Testis (tissue), 3 donors: Measurements from ENCODE around the gene TPSD1. TPM values are rescaled to one million over a fixed set of nuclear protein-coding genes. Genes with fewer than 3 reads are reported as not detected.

Experiments
- DNase-seq: peaks from one replicate; pipeline ENCODE4 v3.0.0-alpha.2; 2019
- H3K27ac ChIP-seq, 2 donors: fragments of 200-600 bp; sonication (generic); one replicate each; pipeline ENCODE4 v1.5.1; 2019
- H3K27me3 ChIP-seq: fragments of 200-600 bp; sonication (generic); one replicate; pipeline ENCODE4 v1.5.1; 2019
- H3K36me3 ChIP-seq: fragments of 200-600 bp; sonication (generic); one replicate; pipeline ENCODE4 v1.5.1; 2017; ENCODE audit warnings: low read depth; ENCODE audit errors: missing control alignments
- H3K4me1 ChIP-seq: fragments of 200-600 bp; sonication (generic); one replicate; pipeline ENCODE4 v1.5.1; 2019
- H3K4me3 ChIP-seq, 2 donors: fragments of 200-600 bp; sonication (generic); one replicate each; pipeline ENCODE4 v1.5.1; 2017 to 2019
- H3K9me3 ChIP-seq: fragments of 200-600 bp; sonication (generic); one replicate; pipeline ENCODE4 v1.5.1; 2017
- POLR2A ChIP-seq: fragments of 450-650 bp; IDR thresholded peaks from one replicate; pipeline ENCODE4 v1.6.1; 2017; ENCODE audit warnings: antibody characterized with exemption, mild to moderate bottlenecking, moderate library complexity
- WGBS, 2 donors: methylation state at CpG; one replicate each; pipeline ENCODE4 v1.1.5; 2018; 5-methylcytosine and 5-hydroxymethylcytosine counted together
- intact Hi-C: fragments of 100-400 bp; cut with DNase I; formaldehyde crosslinking; loops from one replicate; pipeline ENCODE4 v1.15.1; 2023; ENCODE audit warnings: low total_unique reads
- polyA plus RNA-seq: library from polyadenylated mRNA; stranded (reverse); fragments of 350-450 nt; fragmentation: Illumina TruSeq; extraction: RNeasy Lipid Tissue Mini Kit (QIAGEN cat#74804); gene quantifications from one replicate; pipeline ENCODE4 v1.2.3, GENCODE V29; 2014; ENCODE audit warnings: low read depth, low replicate concordance; ENCODE audit not compliant: insufficient read depth
- total RNA-seq, 2 donors: library from RNA; depleted of rRNA; stranded (reverse); fragments of >200 nt; gene quantifications; one replicate each; pipeline ENCODE4 v1.2.3, GENCODE V29; 2016
- TF ChIP-seq, protein P1 (sequence below), 3 experiments: fragments of 450-650 bp in 2 of 3; fragments of 200-600 bp in 1 of 3; sonication (generic) in 1 of 3; IDR thresholded peaks; one replicate each; pipeline ENCODE4 v1.5.1; 2016 to 2019; ENCODE audit warnings: antibody characterized with exemption in 3 of 3, mild to moderate bottlenecking in 2 of 3, moderate library complexity in 1 of 3

The TPSD1 gene
- total and polyA plus RNA-seq, 3 donors from 2014 or later, result 1.1 to 1.6 (median 1.1) TPM

DNA sequence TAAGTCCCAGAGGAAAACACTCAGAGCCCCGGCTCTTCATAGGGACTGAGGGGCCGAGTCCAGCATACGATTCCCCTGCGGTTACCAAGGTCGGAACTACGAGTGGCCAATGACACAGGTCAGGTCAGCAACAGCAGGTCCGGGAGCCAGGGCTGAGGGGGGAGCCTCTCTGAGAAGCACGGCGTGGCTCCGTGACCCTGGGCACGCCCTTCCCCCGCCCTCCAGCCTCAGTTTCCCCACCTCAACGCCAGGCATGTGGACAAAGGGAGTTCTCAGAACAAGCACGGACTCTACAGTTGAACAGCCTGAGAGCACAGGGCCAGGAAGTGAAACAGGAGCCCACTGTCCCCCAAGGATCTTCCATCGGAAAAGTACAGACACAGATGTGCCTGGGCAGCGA is 25.6 kb downstream of the TPSD1 start:
- H3K36me3 ChIP-seq, result no peaks in the 10 kb centered on the region
- peaks cover 1% of the 10 kb centered on the region for H3K4me1 ChIP-seq
- no peak for DNase-seq
- 70 to 77% methylated on average over 12 to 16 of the region's 16 CpGs for WGBS, 2 donors
- no peak overlapping the region for H3K4me3 ChIP-seq
- no peaks in the 10 kb centered on the region for H3K27me3 ChIP-seq
- TF ChIP-seq, protein P1, sequence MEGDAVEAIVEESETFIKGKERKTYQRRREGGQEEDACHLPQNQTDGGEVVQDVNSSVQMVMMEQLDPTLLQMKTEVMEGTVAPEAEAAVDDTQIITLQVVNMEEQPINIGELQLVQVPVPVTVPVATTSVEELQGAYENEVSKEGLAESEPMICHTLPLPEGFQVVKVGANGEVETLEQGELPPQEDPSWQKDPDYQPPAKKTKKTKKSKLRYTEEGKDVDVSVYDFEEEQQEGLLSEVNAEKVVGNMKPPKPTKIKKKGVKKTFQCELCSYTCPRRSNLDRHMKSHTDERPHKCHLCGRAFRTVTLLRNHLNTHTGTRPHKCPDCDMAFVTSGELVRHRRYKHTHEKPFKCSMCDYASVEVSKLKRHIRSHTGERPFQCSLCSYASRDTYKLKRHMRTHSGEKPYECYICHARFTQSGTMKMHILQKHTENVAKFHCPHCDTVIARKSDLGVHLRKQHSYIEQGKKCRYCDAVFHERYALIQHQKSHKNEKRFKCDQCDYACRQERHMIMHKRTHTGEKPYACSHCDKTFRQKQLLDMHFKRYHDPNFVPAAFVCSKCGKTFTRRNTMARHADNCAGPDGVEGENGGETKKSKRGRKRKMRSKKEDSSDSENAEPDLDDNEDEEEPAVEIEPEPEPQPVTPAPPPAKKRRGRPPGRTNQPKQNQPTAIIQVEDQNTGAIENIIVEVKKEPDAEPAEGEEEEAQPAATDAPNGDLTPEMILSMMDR (IDR thresholded peaks at IDR 0.05), result no peak
- TF ChIP-seq POLR2A, result no peak
- intact Hi-C loops, result no loop called here
- no peak overlapping the region for H3K27ac ChIP-seq
- H3K9me3 ChIP-seq, result no peaks in the 10 kb centered on the region

DNA sequence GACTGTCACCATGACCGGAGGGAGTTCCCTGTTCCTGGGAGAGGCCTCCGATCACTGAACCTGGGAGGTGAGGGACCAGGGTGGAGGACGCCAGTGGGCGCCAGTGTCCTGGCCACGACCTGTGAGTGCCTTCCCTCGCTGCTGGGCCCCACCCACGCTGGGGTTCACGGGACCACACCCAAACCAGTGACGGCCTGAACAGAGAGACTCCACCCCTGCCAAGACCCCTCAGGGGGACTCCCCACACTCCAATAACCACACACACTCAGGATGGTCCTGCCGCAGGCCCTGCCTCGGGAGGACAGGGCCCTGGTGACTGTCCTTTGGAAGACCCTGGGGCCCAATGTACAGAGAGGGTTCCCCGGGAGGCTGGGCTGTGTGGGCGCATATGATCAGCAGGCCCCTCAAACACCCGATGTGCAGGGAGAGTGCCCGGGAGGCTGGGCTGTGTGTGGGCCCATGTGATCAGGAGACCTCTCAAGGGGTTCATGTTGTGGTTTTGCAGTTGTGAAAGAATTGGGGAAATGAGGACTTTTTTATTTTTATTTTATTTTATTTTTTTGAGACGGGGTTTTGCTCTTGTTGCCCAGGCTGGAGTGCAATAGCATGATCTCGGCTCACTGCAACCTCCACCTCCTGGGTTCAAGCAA is 26.6 kb downstream of the TPSD1 start:
- intact Hi-C loops, result no loop called here
- H3K4me1 ChIP-seq, result peaks cover 4% of the 10 kb centered on the region
- H3K36me3 ChIP-seq, result no peaks in the 10 kb centered on the region
- H3K4me3 ChIP-seq, result no peak overlapping the region
- no peak for DNase-seq
- 84 to 86% methylated on average over 16 to 17 of the region's 17 CpGs for WGBS, 2 donors
- H3K27ac ChIP-seq, result no peak overlapping the region
- no peaks in the 10 kb centered on the region for H3K9me3 ChIP-seq
- H3K27me3 ChIP-seq, result no peaks in the 10 kb centered on the region
- TF ChIP-seq, protein P1 (IDR thresholded peaks at IDR 0.05), result no peak
- TF ChIP-seq POLR2A, result no peak

DNA sequence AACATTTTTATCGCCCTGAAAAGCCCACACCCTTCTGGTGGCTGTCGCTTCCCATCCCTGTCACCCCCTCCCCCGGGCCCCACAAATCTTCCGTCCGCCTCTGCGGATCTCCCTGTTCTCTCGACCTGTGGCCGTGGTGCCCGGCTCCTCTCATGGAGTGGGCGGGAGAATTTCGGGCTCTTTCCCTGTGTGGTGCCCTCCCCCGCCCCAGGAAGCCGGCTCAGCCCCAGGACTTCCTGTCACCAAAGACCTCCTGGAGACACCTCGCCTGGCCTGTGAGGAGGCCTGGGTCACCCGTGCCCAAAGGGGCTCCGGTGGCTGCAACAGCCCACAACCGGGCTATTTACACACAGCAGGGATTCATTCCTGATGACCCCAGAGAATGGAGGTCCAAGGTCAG is 27.4 kb downstream of the TPSD1 start:
- 58 to 70% methylated on average over 17 of the region's 17 CpGs for WGBS, 2 donors
- no peaks in the 10 kb centered on the region for H3K9me3 ChIP-seq
- TF ChIP-seq, protein P1 (IDR thresholded peaks at IDR 0.05), result no peak
- TF ChIP-seq POLR2A, result no peak
- no peak overlapping the region for H3K4me3 ChIP-seq
- peaks cover 12% of the 10 kb centered on the region for H3K4me1 ChIP-seq
- no peaks in the 10 kb centered on the region for H3K27me3 ChIP-seq
- intact Hi-C loops, result no loop called here
- DNase-seq, result no peak
- H3K36me3 ChIP-seq, result no peaks in the 10 kb centered on the region
- no peak overlapping the region for H3K27ac ChIP-seq

DNA sequence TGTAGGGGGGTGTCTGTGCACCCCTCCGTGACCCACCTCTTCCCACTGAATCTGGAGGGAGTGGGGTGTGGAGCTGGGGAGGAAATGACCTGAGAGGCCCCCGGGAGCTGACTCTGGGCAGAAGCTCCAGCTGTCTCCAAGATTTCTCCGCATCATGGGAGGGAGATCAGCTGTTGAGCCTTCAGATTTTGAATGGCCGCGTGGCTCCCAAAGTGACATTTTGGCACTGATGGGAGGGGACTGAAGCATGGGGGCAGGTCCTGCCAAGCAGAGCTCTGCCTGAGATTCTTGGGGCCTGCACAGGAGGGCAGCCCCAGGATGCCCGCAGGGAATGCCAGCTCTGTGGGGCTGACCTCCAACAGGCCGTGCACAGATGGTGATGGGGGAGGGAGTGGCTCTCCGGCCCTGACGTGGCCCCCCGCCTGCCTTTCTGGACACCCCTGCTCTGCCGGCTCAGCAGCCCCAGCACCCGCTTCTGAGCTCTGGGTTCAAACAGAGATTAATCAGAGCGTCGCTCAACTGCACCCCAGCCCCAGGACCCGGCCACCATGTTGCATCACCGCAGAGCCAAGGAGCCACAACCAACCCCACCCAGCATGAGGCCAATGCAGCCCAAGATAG is 28.2 kb downstream of the TPSD1 start:
- intact Hi-C loops, result no loop called here
- no peaks in the 10 kb centered on the region for H3K36me3 ChIP-seq
- H3K27me3 ChIP-seq, result no peaks in the 10 kb centered on the region
- no peak overlapping the region for H3K27ac ChIP-seq
- no peaks in the 10 kb centered on the region for H3K9me3 ChIP-seq
- TF ChIP-seq POLR2A, result no peak
- TF ChIP-seq, protein P1 (IDR thresholded peaks at IDR 0.05), result no peak
- DNase-seq, result no peak
- 80 to 93% methylated on average over 8 to 14 of the region's 16 CpGs for WGBS, 2 donors
- peaks cover 13% of the 10 kb centered on the region for H3K4me1 ChIP-seq
- H3K4me3 ChIP-seq, result no peak overlapping the region
